Activated CD4-positive, alpha-beta T cell treated with anti-CD3 and anti-CD28 coated beads, Interleukin-2, amount 10 ng/mL, durations not matched to agents 24 days and 14 days (primary cell): ENCODE results near the gene SLC25A19. TPM values are rescaled to one million over a fixed set of nuclear protein-coding genes. Genes with fewer than 3 reads are reported as not detected.

Experiments
- DNase-seq: peaks from one replicate; pipeline ENCODE4 v3.0.0; 2022
- H3K27ac Mint-ChIP-seq: one replicate; pipeline ENCODE4 v1.8.0; 2022; ENCODE audit warnings: mild to moderate bottlenecking, mixed read lengths
- H3K27me3 Mint-ChIP-seq: one replicate; pipeline ENCODE4 v1.8.0; 2022; ENCODE audit warnings: mixed read lengths
- H3K36me3 Mint-ChIP-seq: one replicate; pipeline ENCODE4 v1.8.0; 2022; ENCODE audit warnings: low read depth, mild to moderate bottlenecking, mixed read lengths
- H3K4me1 Mint-ChIP-seq: one replicate; pipeline ENCODE4 v1.8.0; 2021; ENCODE audit warnings: mixed read lengths
- H3K4me3 Mint-ChIP-seq: one replicate; pipeline ENCODE4 v1.8.0; 2022; ENCODE audit warnings: mild to moderate bottlenecking, moderate library complexity, mixed read lengths
- H3K9me3 Mint-ChIP-seq: one replicate; pipeline ENCODE4 v1.8.0; 2021; ENCODE audit warnings: mixed read lengths
- intact Hi-C: fragments of 100-400 bp; cut with micrococcal nuclease; formaldehyde crosslinking; loops from one replicate; pipeline ENCODE4 v1.15.1; 2023
- total RNA-seq: library from RNA; stranded (reverse); gene quantifications from 2 replicates; pipeline ENCODE4 v1.2.3, GENCODE V29; 2022

SLC25A19 gene
- total RNA-seq, 1 donor from 2014 or later, result 132 TPM

- no peak overlapping the region for H3K4me3 Mint-ChIP-seq
- peak overlapping the region; percentile 88 for H3K27ac Mint-ChIP-seq
- intact Hi-C loops, result no loop called here
- H3K27me3 Mint-ChIP-seq, result no peaks in the 10 kb centered on the region
- no peaks in the 10 kb centered on the region for H3K9me3 Mint-ChIP-seq
- peaks cover 24% of the 10 kb centered on the region for H3K36me3 Mint-ChIP-seq
- DNase-seq, result no peak
- peaks cover 65% of the 10 kb centered on the region for H3K4me1 Mint-ChIP-seq
Measured at GRCh38 chr17:75252039-75252816, 37.0 kb downstream of the SLC25A19 start.

GRCh38 chr17:75250009-75250471, 39.2 kb downstream of the SLC25A19 start:
- H3K4me1 Mint-ChIP-seq, result peaks cover 52% of the 10 kb centered on the region
- H3K9me3 Mint-ChIP-seq, result no peaks in the 10 kb centered on the region
- H3K4me3 Mint-ChIP-seq, result peak overlapping the region; percentile 86
- peaks cover 39% of the 10 kb centered on the region for H3K36me3 Mint-ChIP-seq
- intact Hi-C loops, result loop anchor here (1.0 kb wide), 2 partner anchors 10 to 40 kb away; no protein-coding TSS in a partner anchor
- H3K27ac Mint-ChIP-seq, result peak overlapping the region; percentile 98
- peak; percentile 90 for DNase-seq
- H3K27me3 Mint-ChIP-seq, result no peaks in the 10 kb centered on the region

- Mint-ChIP-seq H3K27me3 (no peaks in the 10 kb centered on the region), H3K27ac (peak overlapping the region; percentile 98), H3K36me3 (peaks cover 41% of the 10 kb centered on the region), H3K9me3 (no peaks in the 10 kb centered on the region), H3K4me3 (peak overlapping the region; percentile 86), H3K4me1 (peaks cover 57% of the 10 kb centered on the region)
- intact Hi-C loops, result no loop called here
- DNase-seq, result no peak
Measured at GRCh38 chr17:75249564-75249963, 39.7 kb downstream of the SLC25A19 start.

- Mint-ChIP-seq H3K27me3 (no peaks in the 10 kb centered on the region), H3K4me1 (peaks cover 60% of the 10 kb centered on the region), H3K27ac (peak overlapping the region; percentile 62), H3K36me3 (peaks cover 60% of the 10 kb centered on the region), H3K4me3 (no peak overlapping the region), H3K9me3 (no peaks in the 10 kb centered on the region)
- intact Hi-C loops, result no loop called here
- no peak for DNase-seq
Measured at GRCh38 chr17:75246404-75246803, 42.8 kb downstream of the SLC25A19 start.

- no peaks in the 10 kb centered on the region for H3K27me3 Mint-ChIP-seq
- intact Hi-C loops, result no loop called here
- H3K4me3 Mint-ChIP-seq, result no peak overlapping the region
- no peaks in the 10 kb centered on the region for H3K9me3 Mint-ChIP-seq
- peaks cover 61% of the 10 kb centered on the region for H3K36me3 Mint-ChIP-seq
- DNase-seq, result no peak
- H3K27ac Mint-ChIP-seq, result peak overlapping the region; percentile 60
- H3K4me1 Mint-ChIP-seq, result peaks cover 57% of the 10 kb centered on the region
Measured at GRCh38 chr17:75245011-75245410, 44.2 kb downstream of the SLC25A19 start.

GRCh38 chr17:75244133-75244866, 44.9 kb downstream of the SLC25A19 start:
- DNase-seq, result no peak
- Mint-ChIP-seq H3K27ac (peak overlapping the region; percentile 60), H3K4me1 (peaks cover 50% of the 10 kb centered on the region), H3K9me3 (no peaks in the 10 kb centered on the region), H3K36me3 (peaks cover 63% of the 10 kb centered on the region), H3K4me3 (peak overlapping the region; percentile 52), H3K27me3 (no peaks in the 10 kb centered on the region)
- intact Hi-C loops, result no loop called here

- H3K4me3 Mint-ChIP-seq, result peak overlapping the region; percentile 71
Measured at GRCh38 chr17:75242461-75243042, 46.7 kb downstream of the SLC25A19 start.

GRCh38 chr17:75241996-75242460, 47.2 kb downstream of the SLC25A19 start:
- Mint-ChIP-seq H3K27me3 (no peaks in the 10 kb centered on the region), H3K36me3 (peaks cover 70% of the 10 kb centered on the region), H3K9me3 (no peaks in the 10 kb centered on the region), H3K4me1 (peaks cover 49% of the 10 kb centered on the region), H3K27ac (peak overlapping the region; percentile 91), H3K4me3 (peak overlapping the region; percentile 71)
- DNase-seq, result no peak
- intact Hi-C loops, result no loop called here

More at GRCh38 chr17:75242461-75243042, 46.7 kb downstream of the SLC25A19 start:
- DNase-seq, result peak; percentile 68
- Mint-ChIP-seq H3K27me3 (no peaks in the 10 kb centered on the region), H3K4me1 (peaks cover 51% of the 10 kb centered on the region), H3K27ac (peak overlapping the region; percentile 91), H3K36me3 (peaks cover 67% of the 10 kb centered on the region), H3K9me3 (no peaks in the 10 kb centered on the region)
- intact Hi-C loops, result no loop called here

- Mint-ChIP-seq H3K4me1 (peaks cover 47% of the 10 kb centered on the region), H3K4me3 (peak overlapping the region; percentile 15), H3K27me3 (no peaks in the 10 kb centered on the region), H3K9me3 (no peaks in the 10 kb centered on the region), H3K36me3 (peaks cover 67% of the 10 kb centered on the region), H3K27ac (peak overlapping the region; percentile 91)
- no peak for DNase-seq
- intact Hi-C loops, result no loop called here
Measured at GRCh38 chr17:75241502-75241901, 47.7 kb downstream of the SLC25A19 start.

GRCh38 chr17:75241143-75241430, 48.1 kb downstream of the SLC25A19 start:
- no peak for DNase-seq
- intact Hi-C loops, result no loop called here
- peaks cover 67% of the 10 kb centered on the region for H3K36me3 Mint-ChIP-seq
- H3K27ac Mint-ChIP-seq, result no peak overlapping the region
- no peaks in the 10 kb centered on the region for H3K27me3 Mint-ChIP-seq
- H3K9me3 Mint-ChIP-seq, result no peaks in the 10 kb centered on the region
- H3K4me3 Mint-ChIP-seq, result no peak overlapping the region
- H3K4me1 Mint-ChIP-seq, result peaks cover 47% of the 10 kb centered on the region

- Mint-ChIP-seq H3K36me3 (peaks cover 64% of the 10 kb centered on the region), H3K9me3 (no peaks in the 10 kb centered on the region), H3K27ac (peak overlapping the region; percentile 51), H3K4me1 (peaks cover 47% of the 10 kb centered on the region), H3K4me3 (no peak overlapping the region), H3K27me3 (no peaks in the 10 kb centered on the region)
- peak; percentile 77 for DNase-seq
- intact Hi-C loops, result no loop called here
Measured at GRCh38 chr17:75240394-75241142, 48.7 kb downstream of the SLC25A19 start.

- no peak for DNase-seq
Measured at GRCh38 chr17:75239778-75240393, 49.3 kb downstream of the SLC25A19 start.

GRCh38 chr17:75239214-75239613, 50.0 kb downstream of the SLC25A19 start:
- Mint-ChIP-seq H3K9me3 (no peaks in the 10 kb centered on the region), H3K27ac (no peak overlapping the region), H3K36me3 (peaks cover 68% of the 10 kb centered on the region), H3K27me3 (no peaks in the 10 kb centered on the region), H3K4me3 (no peak overlapping the region), H3K4me1 (peaks cover 36% of the 10 kb centered on the region)
- intact Hi-C loops, result no loop called here
- no peak for DNase-seq

More at GRCh38 chr17:75239778-75240393, 49.3 kb downstream of the SLC25A19 start:
- intact Hi-C loops, result no loop called here
- Mint-ChIP-seq H3K27ac (peak overlapping the region; percentile 51), H3K4me1 (peaks cover 43% of the 10 kb centered on the region), H3K4me3 (no peak overlapping the region), H3K36me3 (peaks cover 67% of the 10 kb centered on the region), H3K27me3 (no peaks in the 10 kb centered on the region), H3K9me3 (no peaks in the 10 kb centered on the region)
